Brain microvascular endothelial cell (primary cell): Measurements from ENCODE around the gene PLXNB1.

Experiments used
- DNase-seq: peaks from one replicate; pipeline ENCODE4 v3.0.0-alpha.2; 2020
- H3K27ac ChIP-seq: fragments of 250-450 bp; sonication (Bioruptor Pico); 2 replicates; pipeline ENCODE4 v1.5.1; 2020; ENCODE audit warnings: mild to moderate bottlenecking, moderate library complexity
- H3K27me3 ChIP-seq: fragments of 250-450 bp; sonication (Bioruptor Pico); replicated peaks from 2 replicates; pipeline ENCODE4 v1.5.1; 2020; ENCODE audit warnings: mild to moderate bottlenecking
- H3K36me3 ChIP-seq: fragments of 250-450 bp; sonication (Bioruptor Pico); replicated peaks from 2 replicates; pipeline ENCODE4 v1.5.1; 2020; ENCODE audit warnings: mild to moderate bottlenecking
- H3K4me3 ChIP-seq: 2 replicates; pipeline ENCODE4 v1.5.1; 2011; ENCODE audit warnings: low read depth, mild to moderate bottlenecking, control low read depth, low read length, moderate library complexity
- CTCF ChIP-seq: IDR thresholded peaks from 2 replicates; pipeline ENCODE4 v1.5.1; 2011; ENCODE audit warnings: low read depth, mild to moderate bottlenecking, moderate library complexity, low read length, control low read depth, inconsistent platforms; ENCODE audit errors: missing control alignments
- in situ Hi-C: cut with HindIII; loops from 2 replicates; pipeline ENCODE4 v1.10.0; 2017; ENCODE audit warnings: low sequenced_read_pairs, low pct_ligation_motif_present

Gene PLXNB1

GRCh38 chr3:48411041-48411588, 18.8 kb downstream of the PLXNB1 start:
- Histone ChIP-seq H3K36me3 (no peaks in the 10 kb centered on the region), H3K27ac (no peak overlapping the region), H3K4me3 (no peak overlapping the region), H3K27me3 (no peaks in the 10 kb centered on the region)
- in situ Hi-C loops: no loop called here
- TF ChIP-seq CTCF: no peak
- no peak for DNase-seq

- in situ Hi-C loops: no loop called here
- no peak for DNase-seq
- Histone ChIP-seq H3K27ac (no peak overlapping the region), H3K27me3 (no peaks in the 10 kb centered on the region), H3K36me3 (no peaks in the 10 kb centered on the region), H3K4me3 (no peak overlapping the region)
- no peak for TF ChIP-seq CTCF
These were observed 19.5 kb downstream of the PLXNB1 start for GRCh38 chr3:48410205-48411040.

GRCh38 chr3:48409291-48410201, 20.3 kb downstream of the PLXNB1 start:
- H3K27me3 ChIP-seq: no peaks in the 10 kb centered on the region
- no peak overlapping the region for H3K4me3 ChIP-seq
- no peak overlapping the region for H3K27ac ChIP-seq
- no peak for DNase-seq
- no peak for TF ChIP-seq CTCF
- in situ Hi-C loops: no loop called here
- no peaks in the 10 kb centered on the region for H3K36me3 ChIP-seq

- no peak overlapping the region for H3K27ac ChIP-seq
- peak; percentile 26 for TF ChIP-seq CTCF
- H3K36me3 ChIP-seq: no peaks in the 10 kb centered on the region
- in situ Hi-C loops: no loop called here
- no peaks in the 10 kb centered on the region for H3K27me3 ChIP-seq
- DNase-seq: no peak
- H3K4me3 ChIP-seq: no peak overlapping the region
These were observed 21.0 kb downstream of the PLXNB1 start for GRCh38 chr3:48408823-48409281.

GRCh38 chr3:48407542-48408099, 22.3 kb downstream of the PLXNB1 start:
- Histone ChIP-seq H3K27me3 (no peaks in the 10 kb centered on the region), H3K36me3 (no peaks in the 10 kb centered on the region), H3K27ac (no peak overlapping the region), H3K4me3 (no peak overlapping the region)
- in situ Hi-C loops: no loop called here
- no peak for DNase-seq
- TF ChIP-seq CTCF: no peak
